CD14-positive monocyte (primary cell): ENCODE results near the gene OPRM1. TPM values are rescaled to one million over a fixed set of nuclear protein-coding genes. Genes with fewer than 3 reads are reported as not detected.
A peak's percentile ranks its signal among the peaks of the same experiment; 100 is the strongest.

ENCODE experiments used
- DNase-seq, 3 donors: peaks; one replicate each; pipeline ENCODE4 v3.0.0-alpha.2; 2011 to 2022
- H2AFZ ChIP-seq: 2 replicates; pipeline ENCODE4 v1.6.0; 2012; ENCODE audit warnings: mild to moderate bottlenecking, low read depth, low read length, inconsistent platforms; ENCODE audit not compliant: insufficient read depth, poor library complexity, severe bottlenecking
- H3K27ac ChIP-seq, 2 donors: 1 replicate in 1 of 2; 2 replicates in 1 of 2; pipeline ENCODE4 v1.5.1; 2012 to 2013; ENCODE audit warnings: low read length in 2 of 2, control low read depth in 1 of 2, inconsistent platforms in 1 of 2, low read depth in 1 of 2, mild to moderate bottlenecking in 1 of 2
- H3K27me3 ChIP-seq, 2 donors: one replicate each; pipeline versions ENCODE4 v1.6.0 to v1.6.1; 2011 to 2013; ENCODE audit warnings: low read length in 2 of 2; ENCODE audit not compliant: control insufficient read depth in 2 of 2, insufficient read depth in 2 of 2
- H3K36me3 ChIP-seq, 2 donors: replicated peaks in 1 of 2; 1 replicate in 1 of 2; 2 replicates in 1 of 2; pipeline versions ENCODE4 v1.5.1 to v1.6.1; 2012 to 2013; ENCODE audit warnings: low read length in 2 of 2, control low read depth in 1 of 2, inconsistent platforms in 1 of 2, mild to moderate bottlenecking in 1 of 2; ENCODE audit not compliant: insufficient read depth in 2 of 2, control insufficient read depth in 1 of 2
- H3K4me1 ChIP-seq, 2 donors: 1 replicate in 1 of 2; 2 replicates in 1 of 2; pipeline versions ENCODE4 v1.5.1 to v1.6.1; 2012 to 2013; ENCODE audit warnings: low read length in 2 of 2, control low read depth in 1 of 2, inconsistent platforms in 1 of 2, mild to moderate bottlenecking in 1 of 2, moderate library complexity in 1 of 2; ENCODE audit not compliant: insufficient read depth in 2 of 2, control insufficient read depth in 1 of 2
- H3K4me2 ChIP-seq: replicated peaks from 2 replicates; pipeline ENCODE3; 2012; ENCODE audit warnings: low read length, moderate library complexity, mild to moderate bottlenecking; ENCODE audit not compliant: poor library complexity, severe bottlenecking; ENCODE audit errors: extremely low read depth
- H3K4me3 ChIP-seq, 3 experiments: fragments of 200-600 bp in 1 of 3; sonication (generic) in 1 of 3; replicated peaks in 1 of 3; 1 replicate in 2 of 3; 2 replicates in 1 of 3; pipeline ENCODE4 v1.5.1; 2011 to 2013; ENCODE audit warnings: low read length in 3 of 3, mild to moderate bottlenecking in 3 of 3, control low read depth in 2 of 3, low read depth in 2 of 3, inconsistent platforms in 1 of 3, moderate library complexity in 1 of 3
- H3K79me2 ChIP-seq: 2 replicates; pipeline ENCODE4 v1.6.0; 2012; ENCODE audit warnings: mild to moderate bottlenecking, control low read depth, inconsistent platforms, low read length, moderate library complexity; ENCODE audit not compliant: insufficient read depth
- H3K9ac ChIP-seq: 2 replicates; pipeline ENCODE4 v1.6.0; 2017; ENCODE audit warnings: low read length, mild to moderate bottlenecking; ENCODE audit not compliant: insufficient read depth, poor library complexity, severe bottlenecking
- H3K9me3 ChIP-seq, 2 donors: replicated peaks in 1 of 2; 1 replicate in 1 of 2; 2 replicates in 1 of 2; pipeline versions ENCODE4 v1.5.1 to v1.6.1; 2012 to 2013; ENCODE audit warnings: low read length in 2 of 2, control low read depth in 1 of 2; ENCODE audit not compliant: control insufficient read depth in 1 of 2, insufficient read depth in 1 of 2
- H4K20me1 ChIP-seq: 2 replicates; pipeline ENCODE4 v1.6.0; 2012; ENCODE audit warnings: mild to moderate bottlenecking, low read length, control low read depth, moderate library complexity; ENCODE audit not compliant: insufficient read depth
- H3K27ac Mint-ChIP-seq, 7 donors: one replicate each; pipeline ENCODE4 v1.8.0; 2020; ENCODE audit warnings: mild to moderate bottlenecking in 7 of 7, mixed read lengths in 7 of 7, moderate library complexity in 6 of 7, inconsistent platforms in 2 of 7
- H3K27me3 Mint-ChIP-seq, 3 donors: one replicate each; pipeline ENCODE4 v1.8.0; 2021 to 2022; ENCODE audit warnings: low read depth in 3 of 3, mild to moderate bottlenecking in 3 of 3, mixed read lengths in 3 of 3, moderate library complexity in 3 of 3, inconsistent platforms in 1 of 3
- H3K36me3 Mint-ChIP-seq, 2 donors: one replicate each; pipeline ENCODE4 v1.8.0; 2020; ENCODE audit warnings: mixed read lengths in 2 of 2, inconsistent platforms in 1 of 2, mild to moderate bottlenecking in 1 of 2
- H3K4me1 Mint-ChIP-seq: one replicate; pipeline ENCODE4 v1.8.0; 2020; ENCODE audit warnings: mild to moderate bottlenecking, mixed read lengths
- H3K4me3 Mint-ChIP-seq, 2 donors: one replicate each; pipeline ENCODE4 v1.8.0; 2020; ENCODE audit warnings: mild to moderate bottlenecking in 2 of 2, mixed read lengths in 2 of 2, moderate library complexity in 1 of 2
- H3K9me3 Mint-ChIP-seq, 7 donors: one replicate each; pipeline ENCODE4 v1.8.0; 2020 to 2022; ENCODE audit warnings: mixed read lengths in 7 of 7, mild to moderate bottlenecking in 6 of 7, moderate library complexity in 6 of 7, inconsistent platforms in 2 of 7
- WGBS: methylation state at CpG from one replicate; pipeline ENCODE4 v1.1.5; 2013; ENCODE audit warnings: missing lambda C conversion rate; ENCODE audit not compliant: insufficient coverage; 5-methylcytosine and 5-hydroxymethylcytosine counted together
- intact Hi-C, 2 donors: fragments of 100-400 bp; cut with micrococcal nuclease; formaldehyde crosslinking; loops; one replicate each; pipeline versions ENCODE4 v1.15.0 to v1.15.1; 2023
- polyA plus RNA-seq, 3 donors: library from polyadenylated mRNA; depleted of rRNA in 1 of 3; unstranded in 2 of 3; stranded (reverse) in 1 of 3; fragments of 300-500 nt in 2 of 3; fragments of >200 nt in 1 of 3; fragmentation: Illumina TruSeq in 2 of 3; gene quantifications; 1 replicate in 2 of 3; 2 replicates in 1 of 3; pipeline ENCODE4 v1.2.3, GENCODE V29; 2012 to 2021
- TF ChIP-seq, protein P1 (sequence below): fragments of 200-600 bp; IDR thresholded peaks from one replicate; pipeline ENCODE4 v1.8.0; 2022; ENCODE audit warnings: antibody characterized with exemption, mild to moderate bottlenecking

OPRM1 gene
- polyA plus RNA-seq, 3 donors = not detected

DNA sequence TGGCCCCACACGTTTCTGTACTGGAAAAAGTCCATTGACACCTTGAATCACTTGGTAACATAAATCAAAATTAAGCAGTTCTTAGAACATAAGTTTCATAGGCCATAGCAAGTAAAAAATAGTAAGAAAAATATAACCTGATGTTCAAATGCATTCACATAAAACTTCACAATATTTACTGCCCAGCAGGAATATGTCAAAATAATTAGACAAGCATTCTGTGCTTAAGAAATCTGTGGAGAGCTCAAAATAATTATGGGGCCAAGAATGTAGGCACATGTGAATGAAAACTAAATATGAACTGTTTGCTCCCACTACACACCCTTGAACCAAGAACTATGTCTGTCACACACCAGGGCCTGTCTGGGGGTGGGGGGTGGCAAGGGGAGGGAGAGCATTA is 246.8 kb downstream of the OPRM1 start:
- no peak overlapping the region for H3K4me3 Mint-ChIP-seq
- peaks cover 89% of the 10 kb centered on the region for H3K79me2 ChIP-seq
- peaks cover 0 to 9% (median 3%) of the 10 kb centered on the region in 7 donors for H3K9me3 Mint-ChIP-seq
- H3K4me2 ChIP-seq = no peak overlapping the region
- H3K4me1 ChIP-seq = no peaks in the 10 kb centered on the region
- H2AFZ ChIP-seq = no peak overlapping the region
- peaks cover 26 to 66% of the 10 kb centered on the region in 2 donors for H3K36me3 ChIP-seq
- H3K9ac ChIP-seq = no peak overlapping the region
- H3K27ac ChIP-seq = no peak overlapping the region
- H3K36me3 Mint-ChIP-seq = peaks cover 57 to 70% of the 10 kb centered on the region in 2 donors
- TF ChIP-seq, protein P1, sequence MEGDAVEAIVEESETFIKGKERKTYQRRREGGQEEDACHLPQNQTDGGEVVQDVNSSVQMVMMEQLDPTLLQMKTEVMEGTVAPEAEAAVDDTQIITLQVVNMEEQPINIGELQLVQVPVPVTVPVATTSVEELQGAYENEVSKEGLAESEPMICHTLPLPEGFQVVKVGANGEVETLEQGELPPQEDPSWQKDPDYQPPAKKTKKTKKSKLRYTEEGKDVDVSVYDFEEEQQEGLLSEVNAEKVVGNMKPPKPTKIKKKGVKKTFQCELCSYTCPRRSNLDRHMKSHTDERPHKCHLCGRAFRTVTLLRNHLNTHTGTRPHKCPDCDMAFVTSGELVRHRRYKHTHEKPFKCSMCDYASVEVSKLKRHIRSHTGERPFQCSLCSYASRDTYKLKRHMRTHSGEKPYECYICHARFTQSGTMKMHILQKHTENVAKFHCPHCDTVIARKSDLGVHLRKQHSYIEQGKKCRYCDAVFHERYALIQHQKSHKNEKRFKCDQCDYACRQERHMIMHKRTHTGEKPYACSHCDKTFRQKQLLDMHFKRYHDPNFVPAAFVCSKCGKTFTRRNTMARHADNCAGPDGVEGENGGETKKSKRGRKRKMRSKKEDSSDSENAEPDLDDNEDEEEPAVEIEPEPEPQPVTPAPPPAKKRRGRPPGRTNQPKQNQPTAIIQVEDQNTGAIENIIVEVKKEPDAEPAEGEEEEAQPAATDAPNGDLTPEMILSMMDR = no peak
- DNase-seq = no peak
- H4K20me1 ChIP-seq = peaks cover 60% of the 10 kb centered on the region
- H3K27me3 ChIP-seq = no peaks in the 10 kb centered on the region
- no peaks in the 10 kb centered on the region for H3K27me3 Mint-ChIP-seq
- H3K4me3 ChIP-seq = no peak overlapping the region
- WGBS = no CpG with 5 or more reads among the region's 1 CpG
- peaks cover 0 to 6% of the 10 kb centered on the region in 2 donors for H3K9me3 ChIP-seq
- H3K4me1 Mint-ChIP-seq = peaks cover under 1% of the 10 kb centered on the region
- intact Hi-C loops = no loop called here
- H3K27ac Mint-ChIP-seq = no peak overlapping the region

DNA sequence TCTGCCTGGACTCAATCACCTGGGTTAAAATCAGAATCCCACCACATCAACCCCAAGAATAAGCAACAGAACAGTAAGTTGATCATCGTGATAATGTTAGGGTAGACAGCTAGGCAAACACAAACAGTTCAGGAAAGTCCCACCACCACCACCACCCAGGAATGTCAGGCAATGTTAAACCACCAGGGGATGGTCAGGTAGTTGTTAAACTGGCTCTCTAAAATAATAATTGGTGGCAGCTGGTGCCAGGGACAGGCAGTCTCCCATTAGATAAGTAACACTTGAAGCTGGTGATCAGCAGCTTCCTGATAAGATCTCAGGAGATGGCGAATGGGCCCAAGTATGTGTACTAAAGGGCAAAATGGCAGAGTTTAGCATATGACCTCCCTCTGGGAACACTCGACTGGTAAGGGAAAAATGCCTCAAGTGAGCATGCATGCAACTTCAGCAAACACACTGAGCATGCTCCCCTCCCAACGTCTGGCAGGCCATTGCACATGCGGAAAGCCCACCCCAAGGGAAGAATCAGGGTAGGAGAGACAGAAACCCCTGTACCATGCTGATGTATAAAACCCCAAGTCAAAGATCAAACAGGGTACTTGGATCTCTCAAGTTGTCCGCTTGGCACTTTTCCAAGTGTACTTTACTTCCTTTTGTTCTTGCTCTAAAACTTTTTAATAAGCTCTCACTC is 250.9 kb downstream of the OPRM1 start:
- intact Hi-C loops = no loop called here
- peaks cover 48 to 55% of the 10 kb centered on the region in 2 donors for H3K36me3 Mint-ChIP-seq
- no peak overlapping the region for H2AFZ ChIP-seq

More for the DNA sequence above, 250.9 kb downstream of the OPRM1 start:
- peak overlapping the region in 4 of 7 donors; percentile 5 to 43 (median 21) for H3K27ac Mint-ChIP-seq
- H3K27me3 Mint-ChIP-seq = no peaks in the 10 kb centered on the region
- 100% methylated on average over 5 of the region's 6 CpGs for WGBS
- Histone ChIP-seq H3K27me3 (no peaks in the 10 kb centered on the region), H3K36me3 (peaks cover 18 to 46% of the 10 kb centered on the region in 2 donors), H3K79me2 (peaks cover 92% of the 10 kb centered on the region), H3K9ac (no peak overlapping the region), H3K9me3 (no peaks in the 10 kb centered on the region), H3K4me1 (peaks cover 7 to 9% of the 10 kb centered on the region in 2 donors), H4K20me1 (peaks cover 75% of the 10 kb centered on the region), H3K4me2 (no peak overlapping the region), H3K4me3 (no peak overlapping the region), H3K27ac (peak overlapping the region in 1 of 2 donors; percentile 52)
- no peak for DNase-seq
- TF ChIP-seq, protein P1 = no peak
- H3K4me1 Mint-ChIP-seq = peaks cover 23% of the 10 kb centered on the region
- peaks cover 0 to 3% (median 0%) of the 10 kb centered on the region in 7 donors for H3K9me3 Mint-ChIP-seq
- H3K4me3 Mint-ChIP-seq = no peak overlapping the region
